NT2/D1 (cell line): ENCODE data around the gene CD59.

Experiments used
- SUZ12 ChIP-seq: IDR thresholded peaks from 2 replicates; pipeline ENCODE4 v1.6.1; 2011; ENCODE audit not compliant: insufficient read length, insufficient read depth; ENCODE audit errors: extremely low read depth
- YY1 ChIP-seq: IDR thresholded peaks from 2 replicates; pipeline ENCODE4 v1.6.1; 2011; ENCODE audit not compliant: insufficient read length, insufficient read depth
- ZNF274 ChIP-seq: IDR thresholded peaks from 2 replicates; pipeline ENCODE4 v1.6.1; 2011; ENCODE audit warnings: mild to moderate bottlenecking, low read depth, low read length

GRCh38 chr11:33772300-33772699 is 36.1 kb upstream of the CD59 start:
- TF ChIP-seq YY1 (no peak), SUZ12 (no peak), ZNF274 (no peak)
